Testis (tissue), 2 donors: ENCODE data around the gene EFTUD2.

Experiments used
- CTCF ChIP-seq, 3 experiments: fragments of 450-650 bp in 2 of 3; fragments of 200-600 bp in 1 of 3; sonication (generic) in 1 of 3; IDR thresholded peaks; one replicate each; pipeline ENCODE4 v1.5.1; 2016 to 2019; ENCODE audit warnings: antibody characterized with exemption in 3 of 3, mild to moderate bottlenecking in 2 of 3, moderate library complexity in 1 of 3
- POLR2A ChIP-seq: fragments of 450-650 bp; IDR thresholded peaks from one replicate; pipeline ENCODE4 v1.6.1; 2017; ENCODE audit warnings: antibody characterized with exemption, mild to moderate bottlenecking, moderate library complexity

DNA sequence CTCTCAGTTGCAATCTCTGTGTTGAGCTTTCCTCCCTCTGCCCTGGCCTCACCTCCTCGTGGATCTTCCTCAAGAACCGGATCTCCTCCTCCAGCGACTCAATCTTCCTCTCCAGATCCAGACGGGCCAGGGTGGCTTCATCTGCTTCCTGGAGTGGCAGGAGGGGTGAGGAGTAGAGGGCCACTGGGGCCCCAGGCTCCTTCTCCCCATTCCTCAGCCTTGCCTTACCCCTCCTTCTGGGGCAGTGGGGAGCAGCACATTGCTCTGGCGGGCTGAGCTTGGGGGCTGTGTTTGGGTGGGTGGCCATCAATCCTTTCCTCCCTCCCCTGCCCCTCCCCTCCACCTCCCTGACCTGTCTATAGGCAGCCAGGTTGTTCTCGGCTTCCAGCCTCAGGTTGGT, 14.4 kb upstream of the EFTUD2 start:
- TF ChIP-seq CTCF (IDR thresholded peaks at IDR 0.05) (no peak), POLR2A (no peak)
